HepG2 (cell line): ENCODE results near the gene PEX5L. TPM values are rescaled to one million over a fixed set of nuclear protein-coding genes. Genes with fewer than 3 reads are reported as not detected.

Source experiments
- ATAC-seq: fragments of 200-7000 bp; cut with Tn5 transposase; 3 replicates; pipeline ENCODE4 v1.9.1; 2020; ENCODE audit warnings: mild to moderate bottlenecking, moderate library complexity
- BruUV-seq: library from RNA; stranded (reverse); fragments of 400-500 nt; replicated peaks from 2 replicates; lab custom pipeline; 2021; lab: Mats Ljungman, UMichigan
- CTCF ChIA-PET: fragments of 300-600 bp; formaldehyde crosslinking; extraction: SDS; loops from one replicate; lab custom pipeline; 2021; ENCODE audit warnings: low total read pairs, inconsistent platforms, low intra/inter-chr PET ratio; lab: Yijun Ruan, JAX
- POLR2A ChIA-PET: fragments of 350-600 bp; sonication (Branson Sonifier 250); formaldehyde crosslinking; loops from one replicate; lab custom pipeline; 2020; ENCODE audit warnings: antibody characterized with exemption, inconsistent platforms; lab: Yijun Ruan, JAX
- DNase-seq: peaks from one replicate; pipeline ENCODE4 v3.0.0-alpha.2; 2015; ENCODE audit warnings: low spot score
- FAIRE-seq: peaks from 3 replicates; lab custom pipeline; 2011; peaks lifted over from hg19 to GRCh38; lab: Jason Lieb, UNC
- H2AFZ ChIP-seq: one replicate; pipeline ENCODE4 v1.6.1; 2011; ENCODE audit warnings: low read length, inconsistent platforms
- H3K27ac ChIP-seq: fragments of 300-600 bp; 3 replicates; pipeline ENCODE4 v1.8.0; 2011; ENCODE audit warnings: mixed run types, mild to moderate bottlenecking, mixed read lengths, low read length, inconsistent platforms; ENCODE audit not compliant: insufficient read depth; ENCODE audit errors: extremely low read length
- H3K27me3 ChIP-seq, 2 experiments: fragments of 200-600 bp in 1 of 2; 2 replicates in 1 of 2; 3 replicates in 1 of 2; pipeline versions ENCODE4 v1.6.0 to v1.8.0; 2011; ENCODE audit warnings: low read length in 2 of 2, mild to moderate bottlenecking in 2 of 2, moderate library complexity in 2 of 2, inconsistent platforms in 1 of 2; ENCODE audit not compliant: insufficient read depth in 2 of 2, control insufficient read depth in 1 of 2
- H3K36me3 ChIP-seq, 2 experiments: fragments of 200-600 bp in 1 of 2; replicated peaks in 1 of 2; 2 replicates in 1 of 2; 3 replicates in 1 of 2; pipeline versions ENCODE4 v1.5.1 to v1.8.0; 2011; ENCODE audit warnings: low read length in 2 of 2, inconsistent platforms in 1 of 2; ENCODE audit not compliant: insufficient read depth in 2 of 2, control insufficient read depth in 1 of 2
- H3K4me1 ChIP-seq: 2 replicates; pipeline ENCODE4 v1.5.1; 2012; ENCODE audit warnings: low read length, inconsistent platforms; ENCODE audit not compliant: insufficient read depth
- H3K4me2 ChIP-seq: 2 replicates; pipeline ENCODE4 v1.6.0; 2011; ENCODE audit warnings: low read depth, low read length, inconsistent platforms
- H3K4me3 ChIP-seq, 3 experiments: fragments of 200-600 bp in 1 of 3; sonication (generic), shearing (Covaris generic) in 1 of 3; replicated peaks in 1 of 3; 2 replicates each; pipeline ENCODE4 v1.5.1; 2011 to 2016; ENCODE audit warnings: low read length in 3 of 3, inconsistent platforms in 2 of 3, low read depth in 2 of 3, mild to moderate bottlenecking in 2 of 3, control low read depth in 1 of 3, mixed read lengths in 1 of 3; ENCODE audit not compliant: insufficient read depth in 1 of 3
- H3K79me2 ChIP-seq: one replicate; pipeline ENCODE4 v1.6.1; 2011; ENCODE audit warnings: low read length, inconsistent platforms; ENCODE audit not compliant: insufficient read depth
- H3K9ac ChIP-seq: 2 replicates; pipeline ENCODE4 v1.6.0; 2011; ENCODE audit warnings: mild to moderate bottlenecking, low read depth, low read length, inconsistent platforms; ENCODE audit not compliant: insufficient read depth
- H3K9me3 ChIP-seq: 2 replicates; pipeline ENCODE4 v1.5.1; 2012; ENCODE audit warnings: mild to moderate bottlenecking, low read length
- H4K20me1 ChIP-seq: 2 replicates; pipeline ENCODE4 v1.6.0; 2011; ENCODE audit warnings: inconsistent platforms, mild to moderate bottlenecking, low read length, moderate library complexity; ENCODE audit not compliant: insufficient read depth
- ARHGAP35 ChIP-seq: sonication (generic); formaldehyde crosslinking; IDR thresholded peaks from 2 replicates; pipeline ENCODE4 v1.9.0; 2022; ENCODE audit warnings: mild to moderate bottlenecking, inconsistent platforms, moderate library complexity, missing genetic modification reagents, borderline replicate concordance
- CREBL2 ChIP-seq: sonication (generic); formaldehyde crosslinking; IDR thresholded peaks from 2 replicates; pipeline ENCODE4 v1.8.1; 2023; ENCODE audit warnings: missing genetic modification reagents, mild to moderate bottlenecking, borderline replicate concordance
- HINFP ChIP-seq: sonication (generic); formaldehyde crosslinking; IDR thresholded peaks from 2 replicates; pipeline ENCODE4 v1.4.0; 2020; ENCODE audit warnings: low read depth, mild to moderate bottlenecking, missing genetic modification reagents
- IKZF4 ChIP-seq: sonication (generic); formaldehyde crosslinking; IDR thresholded peaks from 2 replicates; pipeline ENCODE4 v1.5.1; 2020; ENCODE audit warnings: borderline replicate concordance, mild to moderate bottlenecking, low read depth, missing genetic modification reagents; ENCODE audit errors: not compliant biosample characterization
- MED1 ChIP-seq: sonication (generic); formaldehyde crosslinking; IDR thresholded peaks from 2 replicates; pipeline ENCODE4 v1.4.0; 2020; ENCODE audit warnings: missing genetic modification reagents
- PATZ1 ChIP-seq: sonication (generic); formaldehyde crosslinking; IDR thresholded peaks from 2 replicates; pipeline ENCODE4 v1.4.0; 2020; ENCODE audit warnings: missing genetic modification reagents
- RFX5 ChIP-seq: IDR thresholded peaks from 2 replicates; pipeline ENCODE4 v1.6.1; 2011; ENCODE audit warnings: low read depth, low read length, improper control_type of control experiment
- SMYD3 ChIP-seq: sonication (generic); formaldehyde crosslinking; IDR thresholded peaks from 2 replicates; pipeline ENCODE4 v1.8.1; 2023; ENCODE audit warnings: mild to moderate bottlenecking, missing genetic modification reagents
- SNAI1 ChIP-seq: sonication (generic); formaldehyde crosslinking; IDR thresholded peaks from 2 replicates; pipeline ENCODE4 v1.5.0; 2020; ENCODE audit warnings: mild to moderate bottlenecking, missing genetic modification reagents, borderline replicate concordance
- SOX6 ChIP-seq, 2 experiments: fragments of 450-650 bp in 1 of 2; sonication (generic) in 1 of 2; formaldehyde crosslinking in 1 of 2; IDR thresholded peaks; 2 replicates each; pipeline versions ENCODE4 v1.4.0 to v1.6.1; 2017 to 2020; ENCODE audit warnings: antibody characterized with exemption in 1 of 2, mild to moderate bottlenecking in 1 of 2, missing genetic modification reagents in 1 of 2
- TARDBP ChIP-seq: sonication (generic); formaldehyde crosslinking; IDR thresholded peaks from 2 replicates; pipeline ENCODE4 v1.8.0; 2022; ENCODE audit warnings: mild to moderate bottlenecking, missing genetic modification reagents
- ZNF343 ChIP-seq: sonication (generic); formaldehyde crosslinking; IDR thresholded peaks from 2 replicates; pipeline ENCODE4 v1.4.0; 2020; ENCODE audit warnings: mild to moderate bottlenecking, missing genetic modification reagents
- ZNF367 ChIP-seq: sonication (generic); formaldehyde crosslinking; IDR thresholded peaks from 2 replicates; pipeline ENCODE4 v1.4.0; 2020; ENCODE audit warnings: missing genetic modification reagents, borderline replicate concordance
- ZNF460 ChIP-seq: sonication (generic); formaldehyde crosslinking; IDR thresholded peaks from 2 replicates; pipeline ENCODE4 v1.5.1; 2020; ENCODE audit warnings: missing genetic modification reagents, mild to moderate bottlenecking, borderline replicate concordance
- ZNF790 ChIP-seq: sonication (generic); formaldehyde crosslinking; IDR thresholded peaks from 2 replicates; pipeline ENCODE4 v1.8.0; 2022; ENCODE audit warnings: missing genetic modification reagents, mild to moderate bottlenecking, borderline replicate concordance
- ZNF841 ChIP-seq: sonication (generic); formaldehyde crosslinking; IDR thresholded peaks from 2 replicates; pipeline ENCODE4 v1.8.1; 2023; ENCODE audit warnings: missing genetic modification reagents, borderline replicate concordance
- ZNF879 ChIP-seq: sonication (generic); formaldehyde crosslinking; IDR thresholded peaks from 2 replicates; pipeline ENCODE4 v1.8.1; 2023; ENCODE audit warnings: missing genetic modification reagents
- WGBS: methylation state at CpG from one replicate; pipeline ENCODE4 v1.1.6; 2017; ENCODE audit warnings: low lambda C conversion rate; 5-methylcytosine and 5-hydroxymethylcytosine counted together
- in situ Hi-C: cut with HindIII; loops from 2 replicates; pipeline ENCODE4 v1.10.0; 2017; ENCODE audit warnings: low pct_unique_long_range_greater_than_20kb; ENCODE audit not compliant: extremely low pct_ligation_motif_present
- intact Hi-C: fragments of 100-400 bp; cut with micrococcal nuclease; formaldehyde crosslinking; loops from one replicate; pipeline ENCODE4 v1.10.0; 2022; ENCODE audit not compliant: unreplicated experiment
- polyA plus RNA-seq, 8 experiments: library from polyadenylated mRNA; depleted of rRNA in 3 of 8; stranded (reverse) in 7 of 8; unstranded in 1 of 8; fragments of >200 nt; fragmentation: Illumina TruSeq in 4 of 8; extraction: Trizol in 4 of 8; gene quantifications; 2 replicates each; pipeline versions ENCODE4 v1.2.1 to v1.2.3, GENCODE V29; 2011 to 2016; ENCODE audit warnings: low read depth in 4 of 8, missing spikeins in 1 of 8, mixed read lengths in 1 of 8; ENCODE audit not compliant: insufficient read depth in 1 of 8
- total RNA-seq, 5 experiments: library from RNA; depleted of rRNA; stranded (reverse); fragments of >200 nt; fragmentation: Illumina TruSeq; extraction: Trizol; gene quantifications; 2 replicates each; pipeline ENCODE4 v1.2.3, GENCODE V29; 2016; ENCODE audit warnings: low read depth in 1 of 5
- TF ChIP-seq, protein P1 (sequence below): sonication (generic); formaldehyde crosslinking; IDR thresholded peaks from 2 replicates; pipeline ENCODE4 v1.4.0; 2020; ENCODE audit warnings: missing genetic modification reagents; ENCODE audit errors: not compliant biosample characterization
- TF ChIP-seq, protein P2 (sequence below): sonication (generic); formaldehyde crosslinking; IDR thresholded peaks from 2 replicates; pipeline ENCODE4 v1.4.0; 2020; ENCODE audit warnings: mild to moderate bottlenecking, missing genetic modification reagents

Gene PEX5L
- total and polyA plus RNA-seq, 2 of the 13 experiments (the other 11 are each of a cell fraction or from before 2014, with no cell fraction given), result not detected

GRCh38 chr3:179822296-179822695 lies 214.4 kb downstream of the PEX5L start:
- no peaks in the 10 kb centered on the region for H3K36me3 ChIP-seq
- in situ Hi-C loops (loop anchor here (25.0 kb wide), 1 partner anchor 765 kb away; no protein-coding TSS in a partner anchor), intact Hi-C loops (no loop called here)
- no peak overlapping the region for H3K4me2 ChIP-seq
- no peaks in the 10 kb centered on the region for H3K79me2 ChIP-seq
- WGBS, result 2% methylated on average over 3 of the region's 3 CpGs
- BruUV-seq, result no TSS peak
- FAIRE-seq (no peak), ATAC-seq (no peak), DNase-seq (no peak)
- peaks cover 0 to 10% of the 10 kb centered on the region in 2 experiments; a peak in 1 of 5 replicates for H3K27me3 ChIP-seq
- no peak overlapping the region for H3K9ac ChIP-seq
- H3K4me1 ChIP-seq, result no peaks in the 10 kb centered on the region
- H3K27ac ChIP-seq, result no peak overlapping the region
- ChIA-PET POLR2A (no interaction called here), CTCF (no interaction called here)
- H4K20me1 ChIP-seq, result no peaks in the 10 kb centered on the region
- H3K4me3 ChIP-seq, result no peak overlapping the region
- H3K9me3 ChIP-seq, result no peaks in the 10 kb centered on the region
- no peak overlapping the region for H2AFZ ChIP-seq
- TF ChIP-seq ZNF343 (CRISPR knock-in tag), result no peak
- TF ChIP-seq ZNF790 (CRISPR knock-in tag), result no peak
- TF ChIP-seq, protein P1, sequence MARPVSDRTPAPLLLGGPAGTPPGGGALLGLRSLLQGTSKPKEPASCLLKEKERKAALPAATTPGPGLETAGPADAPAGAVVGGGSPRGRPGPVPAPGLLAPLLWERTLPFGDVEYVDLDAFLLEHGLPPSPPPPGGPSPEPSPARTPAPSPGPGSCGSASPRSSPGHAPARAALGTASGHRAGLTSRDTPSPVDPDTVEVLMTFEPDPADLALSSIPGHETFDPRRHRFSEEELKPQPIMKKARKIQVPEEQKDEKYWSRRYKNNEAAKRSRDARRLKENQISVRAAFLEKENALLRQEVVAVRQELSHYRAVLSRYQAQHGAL, result no peak
- TF ChIP-seq CREBL2 (CRISPR knock-in tag), result no peak
- TF ChIP-seq ZNF879 (CRISPR knock-in tag), result no peak
- no peak for TF ChIP-seq ZNF841 (CRISPR knock-in tag)
- no peak for TF ChIP-seq SOX6 (IDR thresholded peaks at IDR 0.05)
- no peak for TF ChIP-seq SOX6 (CRISPR knock-in tag; IDR thresholded peaks at IDR 0.05)
- no peak for TF ChIP-seq HINFP
- no peak for TF ChIP-seq ZNF367 (CRISPR knock-in tag)
- no peak for TF ChIP-seq IKZF4 (CRISPR knock-in tag)
- TF ChIP-seq TARDBP (CRISPR knock-in tag), result no peak
- no peak for TF ChIP-seq SMYD3
- TF ChIP-seq PATZ1 (CRISPR knock-in tag), result no peak
- TF ChIP-seq SNAI1, result no peak
- TF ChIP-seq, protein P2, sequence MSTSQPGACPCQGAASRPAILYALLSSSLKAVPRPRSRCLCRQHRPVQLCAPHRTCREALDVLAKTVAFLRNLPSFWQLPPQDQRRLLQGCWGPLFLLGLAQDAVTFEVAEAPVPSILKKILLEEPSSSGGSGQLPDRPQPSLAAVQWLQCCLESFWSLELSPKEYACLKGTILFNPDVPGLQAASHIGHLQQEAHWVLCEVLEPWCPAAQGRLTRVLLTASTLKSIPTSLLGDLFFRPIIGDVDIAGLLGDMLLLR (CRISPR knock-in tag), result no peak
- TF ChIP-seq ARHGAP35 (CRISPR knock-in tag), result no peak
- no peak for TF ChIP-seq MED1 (CRISPR knock-in tag)
- no peak for TF ChIP-seq ZNF460
- TF ChIP-seq RFX5, result no peak
